ENCODE data around the gene RASA1.

Gene RASA1

GRCh38 chr5:87400305-87400899 is 132.7 kb downstream of the RASA1 start:
- in situ Hi-C loops (cut with MboI; ENCODE audit: low sequenced_read_pairs) = no loop called here

GRCh38 chr5:87401626-87402025 is 133.9 kb downstream of the RASA1 start:
- in situ Hi-C loops (cut with MboI; ENCODE audit: low sequenced_read_pairs) = no loop called here

GRCh38 chr5:87403409-87403808 is 135.7 kb downstream of the RASA1 start:
- in situ Hi-C loops (cut with MboI; ENCODE audit: low sequenced_read_pairs) = no loop called here

- in situ Hi-C loops (cut with MboI; ENCODE audit: low sequenced_read_pairs) = no loop called here
Measured at GRCh38 chr5:87403899-87404298, 136.2 kb downstream of the RASA1 start.

GRCh38 chr5:87404359-87404758 is 136.7 kb downstream of the RASA1 start:
- in situ Hi-C loops (cut with MboI; ENCODE audit: low sequenced_read_pairs) = no loop called here

- in situ Hi-C loops (cut with MboI; ENCODE audit: low sequenced_read_pairs) = no loop called here
Measured at GRCh38 chr5:87405472-87406155, 137.9 kb downstream of the RASA1 start.

- in situ Hi-C loops (cut with MboI; ENCODE audit: low sequenced_read_pairs) = no loop called here
Measured at GRCh38 chr5:87408204-87408603, 140.5 kb downstream of the RASA1 start.

- in situ Hi-C loops (cut with MboI; ENCODE audit: low sequenced_read_pairs) = no loop called here
Measured at GRCh38 chr5:87410931-87411330, 143.2 kb downstream of the RASA1 start.

- in situ Hi-C loops (cut with MboI; ENCODE audit: low sequenced_read_pairs) = no loop called here
Measured at GRCh38 chr5:87411586-87411972, 143.9 kb downstream of the RASA1 start.

GRCh38 chr5:87411973-87412629 is 144.4 kb downstream of the RASA1 start:
- in situ Hi-C loops (cut with MboI; ENCODE audit: low sequenced_read_pairs) = no loop called here

GRCh38 chr5:87412630-87413342 is 145.1 kb downstream of the RASA1 start, which contains the start of gene CCNH:
Gene CCNH, minus strand, starts transcription at chr5:87412930. Its CDS starts 136 bp downstream, at chr5:87412794.
- in situ Hi-C loops (cut with MboI; ENCODE audit: low sequenced_read_pairs) = no loop called here

GRCh38 chr5:87413343-87413645 is 145.6 kb downstream of the RASA1 start:
- in situ Hi-C loops (cut with MboI; ENCODE audit: low sequenced_read_pairs) = no loop called here

GRCh38 chr5:87418506-87418905 is 150.8 kb downstream of the RASA1 start:
- in situ Hi-C loops (cut with MboI; ENCODE audit: low sequenced_read_pairs) = no loop called here

GRCh38 chr5:87421307-87421706 is 153.6 kb downstream of the RASA1 start:
- in situ Hi-C loops (cut with MboI; ENCODE audit: low sequenced_read_pairs) = no loop called here

GRCh38 chr5:87423755-87424154 is 156.1 kb downstream of the RASA1 start:
- in situ Hi-C loops (cut with MboI; ENCODE audit: low sequenced_read_pairs) = no loop called here

- in situ Hi-C loops (cut with MboI; ENCODE audit: low sequenced_read_pairs) = no loop called here
Measured at GRCh38 chr5:87430863-87431457, 163.3 kb downstream of the RASA1 start.

GRCh38 chr5:87432460-87432859 is 164.8 kb downstream of the RASA1 start:
- in situ Hi-C loops (cut with MboI; ENCODE audit: low sequenced_read_pairs) = no loop called here

- in situ Hi-C loops (cut with MboI; ENCODE audit: low sequenced_read_pairs) = no loop called here
Measured at GRCh38 chr5:87433945-87434344, 166.3 kb downstream of the RASA1 start.

- in situ Hi-C loops (cut with MboI; ENCODE audit: low sequenced_read_pairs) = no loop called here
Measured at GRCh38 chr5:87434461-87434860, 166.8 kb downstream of the RASA1 start.

- in situ Hi-C loops (cut with MboI; ENCODE audit: low sequenced_read_pairs) = no loop called here
Measured at GRCh38 chr5:87435144-87435694, 167.5 kb downstream of the RASA1 start.

GRCh38 chr5:87437724-87438123 is 170.0 kb downstream of the RASA1 start:
- in situ Hi-C loops (cut with MboI; ENCODE audit: low sequenced_read_pairs) = no loop called here
